ENCODE results near the gene DBX2.
"Not testable (repeated sequence)": the region's sequence is repeated elsewhere in the genome, so short reads cannot be mapped to it uniquely, and the experiment has no call there.

DBX2 gene

DNA sequence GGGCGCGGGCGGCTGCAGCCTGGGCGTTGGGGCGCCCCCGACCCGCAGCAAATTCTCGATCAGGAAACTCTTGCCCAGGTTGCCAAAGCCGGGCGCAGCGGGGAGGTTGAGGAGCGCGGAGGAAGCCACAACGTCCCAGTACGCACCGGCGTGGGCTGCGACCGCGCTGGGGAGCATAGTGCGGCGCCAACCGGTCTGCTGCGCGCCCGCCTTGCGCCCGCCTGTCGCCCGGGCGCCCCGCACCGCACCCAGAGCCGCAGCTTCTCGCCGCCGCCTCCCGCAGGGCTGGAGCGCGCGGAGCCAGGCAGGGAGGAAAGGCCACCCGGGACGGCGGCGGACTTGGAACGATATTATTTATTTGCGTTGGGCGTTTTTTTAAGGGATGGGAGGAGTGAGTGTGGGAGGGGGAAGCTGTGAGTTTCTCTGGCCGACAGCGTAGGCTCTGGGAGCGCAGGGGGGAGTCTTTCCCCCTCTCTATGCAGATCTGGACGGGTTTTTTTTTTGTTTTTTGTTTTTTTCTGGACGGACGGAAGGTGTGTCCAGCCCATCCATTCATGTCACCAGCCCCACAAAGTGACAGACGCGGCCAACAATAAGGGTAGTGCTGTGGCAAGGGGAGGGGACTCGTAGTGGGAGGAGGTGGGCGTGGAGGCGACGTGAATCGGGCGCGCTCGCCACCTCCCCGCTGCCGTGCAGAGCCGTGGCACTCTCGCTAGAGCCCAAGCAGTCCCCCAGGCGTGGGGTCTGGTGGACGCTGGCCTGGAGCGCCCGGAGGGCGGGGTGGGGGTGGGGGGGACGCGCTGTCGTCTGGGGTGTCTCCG, at the start of gene DBX2:
Gene DBX2 (minus strand): TSS at position 349 of the 821 bp plus-strand sequence. CDS start 172 bp downstream, at position 177.
- TF ChIP-seq, protein P1, sequence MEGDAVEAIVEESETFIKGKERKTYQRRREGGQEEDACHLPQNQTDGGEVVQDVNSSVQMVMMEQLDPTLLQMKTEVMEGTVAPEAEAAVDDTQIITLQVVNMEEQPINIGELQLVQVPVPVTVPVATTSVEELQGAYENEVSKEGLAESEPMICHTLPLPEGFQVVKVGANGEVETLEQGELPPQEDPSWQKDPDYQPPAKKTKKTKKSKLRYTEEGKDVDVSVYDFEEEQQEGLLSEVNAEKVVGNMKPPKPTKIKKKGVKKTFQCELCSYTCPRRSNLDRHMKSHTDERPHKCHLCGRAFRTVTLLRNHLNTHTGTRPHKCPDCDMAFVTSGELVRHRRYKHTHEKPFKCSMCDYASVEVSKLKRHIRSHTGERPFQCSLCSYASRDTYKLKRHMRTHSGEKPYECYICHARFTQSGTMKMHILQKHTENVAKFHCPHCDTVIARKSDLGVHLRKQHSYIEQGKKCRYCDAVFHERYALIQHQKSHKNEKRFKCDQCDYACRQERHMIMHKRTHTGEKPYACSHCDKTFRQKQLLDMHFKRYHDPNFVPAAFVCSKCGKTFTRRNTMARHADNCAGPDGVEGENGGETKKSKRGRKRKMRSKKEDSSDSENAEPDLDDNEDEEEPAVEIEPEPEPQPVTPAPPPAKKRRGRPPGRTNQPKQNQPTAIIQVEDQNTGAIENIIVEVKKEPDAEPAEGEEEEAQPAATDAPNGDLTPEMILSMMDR (IDR thresholded peaks at IDR 0.05; ENCODE audit: control insufficient read depth, insufficient read depth, low read depth, low read length, missing control alignments) = no peak
- peak within 1 kb of the TSS; percentile 44 for H3K4me3 ChIP-seq (ENCODE audit: control insufficient read depth, low read depth, low read length)
- no peak for DNase-seq (ENCODE audit: low read depth)

DNA sequence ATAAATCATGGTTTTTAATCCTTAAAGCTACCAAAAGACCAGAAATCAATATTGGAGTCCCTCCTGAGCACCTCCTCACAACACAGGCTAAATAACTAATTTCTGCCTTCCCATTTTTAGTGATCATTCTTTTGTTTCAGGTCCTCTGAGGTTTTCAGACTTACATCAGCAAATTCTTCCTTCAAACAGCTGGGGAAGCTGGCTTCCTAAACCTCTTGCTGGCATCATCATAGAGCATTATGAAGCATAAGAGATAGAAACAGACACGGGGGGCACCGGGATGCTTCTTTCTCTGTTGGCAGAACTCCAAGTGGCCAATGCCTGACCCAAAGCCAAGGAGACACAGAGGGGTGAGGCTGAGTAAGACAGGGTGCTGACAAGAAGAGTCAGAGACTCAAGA, 47.9 kb upstream of the DBX2 start:
- no peak overlapping the region for H3K4me3 ChIP-seq (ENCODE audit: control insufficient read depth, low read depth, low read length)
- TF ChIP-seq, protein P1 (IDR thresholded peaks at IDR 0.05; ENCODE audit: control insufficient read depth, insufficient read depth, low read depth, low read length, missing control alignments) = no peak
- DNase-seq (ENCODE audit: low read depth) = no peak

GRCh38 chr12:45095417-45095816, 44.5 kb upstream of the DBX2 start:
- not testable (repeated sequence) for DNase-seq (ENCODE audit: low read depth); H3K4me3 ChIP-seq (ENCODE audit: control insufficient read depth, low read depth, low read length)

DNA sequence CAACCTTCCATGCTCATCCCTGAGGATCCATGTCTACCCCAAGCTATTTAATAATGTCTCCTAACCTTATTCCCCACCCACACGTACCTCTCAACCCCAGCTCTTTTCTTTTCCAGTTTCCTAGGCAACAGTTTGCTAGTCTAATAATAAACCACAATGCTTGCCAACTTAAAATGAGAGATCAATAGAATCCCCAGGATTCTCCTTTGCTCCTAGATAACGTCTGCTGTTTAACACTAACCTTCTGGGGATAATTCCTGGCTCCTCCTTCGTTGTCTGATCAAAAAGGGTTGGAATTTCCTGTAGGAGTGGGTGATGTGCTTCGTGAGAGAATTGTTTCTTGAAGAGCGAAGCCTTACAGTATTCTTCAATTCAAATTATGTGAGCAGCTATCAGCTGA, 42.2 kb upstream of the DBX2 start:
- TF ChIP-seq, protein P1 (IDR thresholded peaks at IDR 0.05; ENCODE audit: control insufficient read depth, insufficient read depth, low read depth, low read length, missing control alignments) = no peak
- DNase-seq (ENCODE audit: low read depth) = no peak
- no peak overlapping the region for H3K4me3 ChIP-seq (ENCODE audit: control insufficient read depth, low read depth, low read length)

DNA sequence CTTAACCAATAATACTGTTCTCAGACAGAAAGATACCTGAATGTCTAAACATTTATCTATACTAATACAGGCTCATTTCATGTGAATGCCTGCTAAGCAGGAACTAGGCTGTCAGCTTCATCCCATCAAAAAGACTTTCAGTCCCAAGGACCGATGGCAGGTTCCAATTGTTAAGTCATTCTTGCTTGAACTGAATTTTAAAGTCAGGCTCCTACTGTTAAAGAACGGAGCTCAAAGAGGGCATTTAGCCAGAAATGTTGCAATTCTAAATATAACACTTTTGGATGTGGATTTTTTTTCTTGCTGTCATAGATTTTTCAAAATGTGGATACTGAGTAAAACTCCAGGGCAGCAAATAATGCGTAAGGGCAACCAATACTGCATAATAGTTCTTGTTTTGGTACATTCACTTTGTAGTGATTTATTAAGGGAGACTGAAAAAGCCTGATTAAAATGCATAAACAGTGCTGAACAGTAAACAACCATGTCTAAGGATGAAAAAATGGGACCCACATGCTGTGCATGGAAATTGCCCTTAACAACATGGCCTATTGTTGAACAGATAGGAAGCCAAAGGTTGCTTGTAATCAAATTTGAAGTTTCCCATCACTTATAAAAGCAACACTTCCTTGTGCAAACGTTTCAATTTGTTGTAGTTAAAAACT, 38.6 kb upstream of the DBX2 start:
- no peak for DNase-seq (ENCODE audit: low read depth)
- TF ChIP-seq, protein P1 (IDR thresholded peaks at IDR 0.05; ENCODE audit: control insufficient read depth, insufficient read depth, low read depth, low read length, missing control alignments) = no peak
- no peak overlapping the region for H3K4me3 ChIP-seq (ENCODE audit: control insufficient read depth, low read depth, low read length)

- TF ChIP-seq, protein P1 (IDR thresholded peaks at IDR 0.05; ENCODE audit: control insufficient read depth, insufficient read depth, low read depth, low read length, missing control alignments) = no peak
- no peak overlapping the region for H3K4me3 ChIP-seq (ENCODE audit: control insufficient read depth, low read depth, low read length)
These were observed 37.7 kb upstream of the DBX2 start for GRCh38 chr12:45088608-45089007.

GRCh38 chr12:45084248-45084647, 33.3 kb upstream of the DBX2 start:
- H3K4me3 ChIP-seq (ENCODE audit: control insufficient read depth, low read depth, low read length); DNase-seq (ENCODE audit: low read depth): not testable (repeated sequence)

More at GRCh38 chr12:45088608-45089007, 37.7 kb upstream of the DBX2 start:
- DNase-seq (ENCODE audit: low read depth) = no peak
